Muscle layer of duodenum (tissue), 2 donors: ENCODE results near the gene LYZL6.
"Not testable (repeated sequence)": the region's sequence is repeated elsewhere in the genome, so short reads cannot be mapped to it uniquely, and the experiment has no call there.

Source experiments
- H3K27ac ChIP-seq: one replicate; pipeline ENCODE4 v1.7.0; 2013; ENCODE audit warnings: mild to moderate bottlenecking, low read length
- H3K27me3 ChIP-seq: one replicate; pipeline ENCODE4 v1.7.0; 2013; ENCODE audit warnings: low read depth, mild to moderate bottlenecking, control low read depth, low read length
- H3K36me3 ChIP-seq, 2 donors: one replicate each; pipeline ENCODE4 v1.7.0; 2013; ENCODE audit warnings: low read length in 2 of 2, control low read depth in 1 of 2, mild to moderate bottlenecking in 1 of 2; ENCODE audit not compliant: insufficient read depth in 2 of 2, control insufficient read depth in 1 of 2
- H3K4me1 ChIP-seq, 2 donors: one replicate each; pipeline ENCODE4 v1.7.0; 2013; ENCODE audit warnings: low read length in 2 of 2, mild to moderate bottlenecking in 2 of 2, control low read depth in 1 of 2, moderate library complexity in 1 of 2; ENCODE audit not compliant: insufficient read depth in 2 of 2, control insufficient read depth in 1 of 2
- H3K4me3 ChIP-seq, 2 donors: one replicate each; pipeline ENCODE4 v1.7.0; 2013; ENCODE audit warnings: low read length in 2 of 2, low read depth in 1 of 2, mild to moderate bottlenecking in 1 of 2
- H3K9me3 ChIP-seq, 2 donors: one replicate each; pipeline ENCODE4 v1.7.0; 2013; ENCODE audit warnings: low read length in 2 of 2, control low read depth in 1 of 2, mild to moderate bottlenecking in 1 of 2; ENCODE audit not compliant: control insufficient read depth in 1 of 2
- donor health status: healthy.

LYZL6 gene

GRCh38 chr17:35942588-35943186, 826 bp downstream of the LYZL6 start:
- Histone ChIP-seq H3K27me3 (no peaks in the 10 kb centered on the region), H3K4me3 (no peak overlapping the region), H3K27ac (no peak overlapping the region), H3K9me3 (no peaks in the 10 kb centered on the region), H3K4me1 (no peaks in the 10 kb centered on the region), H3K36me3 (no peaks in the 10 kb centered on the region)

- not testable (repeated sequence) for H3K36me3 ChIP-seq, H3K27ac ChIP-seq, H3K4me3 ChIP-seq, H3K27me3 ChIP-seq, H3K9me3 ChIP-seq, H3K4me1 ChIP-seq
Observed at GRCh38 chr17:35938492-35938891, 5.0 kb downstream of the LYZL6 start.

- Histone ChIP-seq H3K4me1 (no peaks in the 10 kb centered on the region), H3K9me3 (no peaks in the 10 kb centered on the region), H3K4me3 (no peak overlapping the region), H3K36me3 (no peaks in the 10 kb centered on the region), H3K27ac (no peak overlapping the region), H3K27me3 (no peaks in the 10 kb centered on the region)
Observed at GRCh38 chr17:35936063-35936462, 7.5 kb downstream of the LYZL6 start.

- Histone ChIP-seq H3K36me3 (no peaks in the 10 kb centered on the region), H3K4me1 (peaks cover 6 to 11% of the 10 kb centered on the region in 2 donors), H3K4me3 (no peak overlapping the region), H3K27me3 (no peaks in the 10 kb centered on the region), H3K27ac (no peak overlapping the region), H3K9me3 (no peaks in the 10 kb centered on the region)
Observed at GRCh38 chr17:35934760-35935159, 8.8 kb downstream of the LYZL6 start.

GRCh38 chr17:35932586-35932985, 10.9 kb downstream of the LYZL6 start:
- no peaks in the 10 kb centered on the region for H3K36me3 ChIP-seq
- no peaks in the 10 kb centered on the region for H3K9me3 ChIP-seq
- peaks cover 7 to 11% of the 10 kb centered on the region in 2 donors for H3K4me1 ChIP-seq
- H3K27ac ChIP-seq: no peak overlapping the region
- no peaks in the 10 kb centered on the region for H3K27me3 ChIP-seq
- no peak overlapping the region for H3K4me3 ChIP-seq

GRCh38 chr17:35931794-35932425, 11.6 kb downstream of the LYZL6 start:
- H3K36me3 ChIP-seq: no peaks in the 10 kb centered on the region
- no peaks in the 10 kb centered on the region for H3K9me3 ChIP-seq
- no peak overlapping the region for H3K27ac ChIP-seq
- no peak overlapping the region for H3K4me3 ChIP-seq
- H3K27me3 ChIP-seq: no peaks in the 10 kb centered on the region
- peaks cover 7 to 11% of the 10 kb centered on the region in 2 donors for H3K4me1 ChIP-seq

- H3K4me3 ChIP-seq: peak within 1 kb of the TSS; percentile 56 to 61
- peaks cover 7 to 11% of the 10 kb centered on the region in 2 donors for H3K4me1 ChIP-seq
- H3K36me3 ChIP-seq: no peaks in the 10 kb centered on the region
- no peak within 1 kb of the TSS for H3K27ac ChIP-seq
- H3K27me3 ChIP-seq: no peaks in the 10 kb centered on the region
- H3K9me3 ChIP-seq: no peaks in the 10 kb centered on the region
Observed at GRCh38 chr17:35930211-35931065, 13.1 kb downstream of the LYZL6 start, which contains the start of gene RDM1. Gene RDM1, minus strand, starts transcription at chr17:35930773. Its CDS starts 46 bp downstream, at chr17:35930727.

- Histone ChIP-seq H3K4me3 (no peak overlapping the region), H3K27me3 (no peaks in the 10 kb centered on the region), H3K27ac (no peak overlapping the region), H3K36me3 (no peaks in the 10 kb centered on the region), H3K4me1 (peaks cover 7 to 11% of the 10 kb centered on the region in 2 donors), H3K9me3 (no peaks in the 10 kb centered on the region)
Observed at GRCh38 chr17:35927714-35928113, 15.8 kb downstream of the LYZL6 start.

- Histone ChIP-seq H3K9me3 (no peaks in the 10 kb centered on the region), H3K27ac (no peak overlapping the region), H3K27me3 (no peaks in the 10 kb centered on the region), H3K36me3 (no peaks in the 10 kb centered on the region), H3K4me1 (no peaks in the 10 kb centered on the region), H3K4me3 (no peak overlapping the region)
Observed at GRCh38 chr17:35923609-35924114, 19.9 kb downstream of the LYZL6 start.

GRCh38 chr17:35920229-35920628, 23.3 kb downstream of the LYZL6 start:
- H3K9me3 ChIP-seq: no peaks in the 10 kb centered on the region
- H3K4me3 ChIP-seq: no peak overlapping the region
- H3K27me3 ChIP-seq: no peaks in the 10 kb centered on the region
- no peaks in the 10 kb centered on the region for H3K36me3 ChIP-seq
- H3K4me1 ChIP-seq: no peaks in the 10 kb centered on the region
- no peak overlapping the region for H3K27ac ChIP-seq

- H3K9me3 ChIP-seq: no peaks in the 10 kb centered on the region
- H3K27me3 ChIP-seq: no peaks in the 10 kb centered on the region
- no peak overlapping the region for H3K27ac ChIP-seq
- H3K4me3 ChIP-seq: no peak overlapping the region
- no peaks in the 10 kb centered on the region for H3K36me3 ChIP-seq
- no peaks in the 10 kb centered on the region for H3K4me1 ChIP-seq
Observed at GRCh38 chr17:35918665-35919064, 24.8 kb downstream of the LYZL6 start.
